ENCODE data around the gene CLN6. TPM values are rescaled to one million over a fixed set of nuclear protein-coding genes. Genes with fewer than 3 reads are reported as not detected.

CLN6 gene
- total and polyA plus RNA-seq, 2 experiments from 2014 or later: 3.8 to 17.4 TPM

DNA sequence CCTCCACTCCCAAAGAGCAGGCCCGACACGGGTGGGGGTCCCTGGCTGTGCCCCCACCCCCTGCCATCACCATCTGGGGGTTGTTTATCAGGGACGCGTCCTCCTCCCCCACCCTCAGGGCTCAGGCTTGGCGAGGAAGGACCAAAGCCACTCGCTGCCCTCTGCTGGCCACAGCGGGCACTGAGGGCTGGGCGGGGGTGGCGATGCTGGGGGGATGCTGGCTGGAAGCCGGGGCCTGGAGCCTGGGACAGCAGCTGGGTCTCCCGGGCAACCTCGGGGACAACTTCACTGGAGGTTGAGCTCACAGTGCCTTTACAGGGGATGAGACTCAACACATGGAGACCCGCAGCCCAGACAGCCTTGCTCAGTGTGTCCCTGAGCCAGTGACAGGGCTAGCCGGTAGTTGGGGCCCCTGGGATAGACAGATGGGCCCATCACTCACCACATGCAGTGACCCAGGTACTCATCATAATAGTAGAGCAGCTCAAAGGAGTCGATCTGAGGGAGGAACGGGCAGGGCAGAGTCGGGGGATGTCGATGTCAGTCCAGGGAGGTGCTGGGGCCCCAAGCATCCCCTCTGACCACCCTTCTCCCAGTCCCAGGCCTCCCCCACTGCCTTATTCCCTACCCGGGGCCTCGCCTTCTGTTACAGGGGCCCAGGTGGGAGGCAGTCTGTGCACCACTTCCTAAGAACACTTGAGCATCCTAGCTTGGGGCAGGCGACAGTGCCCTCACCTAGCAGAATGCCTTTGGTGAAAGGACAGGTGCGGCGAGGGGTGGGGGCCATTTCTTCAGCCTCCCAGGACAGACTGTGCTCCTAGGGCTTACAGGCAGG is 18.5 kb downstream of the CLN6 start:
- DNase-seq: peak; percentile 73
- H3K36me3 ChIP-seq (ENCODE audit: low read depth): no peaks in the 10 kb centered on the region
- WGBS, 2 experiments (ENCODE audit: low coverage in 1 of 2, low lambda C conversion rate in 2 of 2, missing lambda C conversion rate in 2 of 2): 41 to 45% methylated on average over 18 to 21 of the region's 23 CpGs
- H3K4me2 ChIP-seq (ENCODE audit: unreplicated experiment): no peak overlapping the region
- H3K9me2 ChIP-seq (ENCODE audit: insufficient read depth): no peaks in the 10 kb centered on the region
- no peak for TF ChIP-seq EZH2phosphoT487 (IDR thresholded peaks at IDR 0.05; ENCODE audit: insufficient read depth, low read depth)
- TF ChIP-seq EZH2 (IDR thresholded peaks at IDR 0.05; ENCODE audit: insufficient read depth, poor library complexity, severe bottlenecking): no peak
- no peaks in the 10 kb centered on the region for H3K9me3 ChIP-seq (ENCODE audit: low read depth)
- H3K4me1 ChIP-seq (ENCODE audit: insufficient read depth): no peaks in the 10 kb centered on the region
- H2AFZ ChIP-seq: no peak overlapping the region
- no peaks in the 10 kb centered on the region for H4K20me1 ChIP-seq (ENCODE audit: insufficient read depth)
- no peaks in the 10 kb centered on the region for H3K27me3 ChIP-seq (replicated peaks; ENCODE audit: insufficient read depth)
- H3K27ac ChIP-seq: no peak overlapping the region
- no peaks in the 10 kb centered on the region for H3F3A ChIP-seq (ENCODE audit: insufficient read depth)
- no peak overlapping the region for H3K4me3 ChIP-seq
- no peak overlapping the region for H3K9ac ChIP-seq
- 0 out of 2 replicates have a peak, but pooled peaks cover 6% of the 10 kb centered on the region for H3K79me2 ChIP-seq (ENCODE audit: insufficient read depth)
- in situ Hi-C loops (cut with MboI): no loop called here

DNA sequence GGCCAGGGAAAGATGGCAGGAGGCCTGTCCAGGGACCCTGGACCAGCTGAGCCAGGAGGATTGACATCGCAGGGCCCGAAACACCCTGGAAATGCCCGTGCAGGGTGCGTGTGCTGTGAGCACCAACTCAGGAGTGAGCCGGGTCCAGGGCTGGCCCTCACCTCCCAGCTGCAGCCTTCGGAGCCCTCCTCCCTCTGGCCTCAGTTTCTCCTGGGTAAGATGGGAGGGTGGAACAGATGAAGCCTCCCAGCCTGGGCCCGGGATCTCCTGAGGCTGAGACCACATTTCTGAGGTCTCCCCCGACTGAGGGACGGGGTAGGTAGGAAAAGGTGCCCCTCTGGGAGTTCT is 19.1 kb downstream of the CLN6 start:
- Histone ChIP-seq H4K20me1 (ENCODE audit: insufficient read depth) (no peaks in the 10 kb centered on the region), H3K9me3 (ENCODE audit: low read depth) (no peaks in the 10 kb centered on the region), H3K4me1 (ENCODE audit: insufficient read depth) (no peaks in the 10 kb centered on the region), H3K79me2 (ENCODE audit: insufficient read depth) (no peaks in the 10 kb centered on the region), H3K27me3 (replicated peaks; ENCODE audit: insufficient read depth) (no peaks in the 10 kb centered on the region), H3K4me2 (ENCODE audit: unreplicated experiment) (no peak overlapping the region), H3K36me3 (ENCODE audit: low read depth) (no peaks in the 10 kb centered on the region), H3F3A (ENCODE audit: insufficient read depth) (no peaks in the 10 kb centered on the region), H3K27ac (no peak overlapping the region), H3K9me2 (ENCODE audit: insufficient read depth) (no peaks in the 10 kb centered on the region), H3K4me3 (no peak overlapping the region), H3K9ac (no peak overlapping the region), H2AFZ (no peak overlapping the region)
- no peak for DNase-seq
- 86 to 87% methylated on average over 9 of the region's 9 CpGs for WGBS, 2 experiments (ENCODE audit: low coverage in 1 of 2, low lambda C conversion rate in 2 of 2, missing lambda C conversion rate in 2 of 2)
- TF ChIP-seq EZH2 (IDR thresholded peaks at IDR 0.05; ENCODE audit: insufficient read depth, poor library complexity, severe bottlenecking) (no peak), EZH2phosphoT487 (IDR thresholded peaks at IDR 0.05; ENCODE audit: insufficient read depth, low read depth) (no peak)
- in situ Hi-C loops (cut with MboI): no loop called here

DNA sequence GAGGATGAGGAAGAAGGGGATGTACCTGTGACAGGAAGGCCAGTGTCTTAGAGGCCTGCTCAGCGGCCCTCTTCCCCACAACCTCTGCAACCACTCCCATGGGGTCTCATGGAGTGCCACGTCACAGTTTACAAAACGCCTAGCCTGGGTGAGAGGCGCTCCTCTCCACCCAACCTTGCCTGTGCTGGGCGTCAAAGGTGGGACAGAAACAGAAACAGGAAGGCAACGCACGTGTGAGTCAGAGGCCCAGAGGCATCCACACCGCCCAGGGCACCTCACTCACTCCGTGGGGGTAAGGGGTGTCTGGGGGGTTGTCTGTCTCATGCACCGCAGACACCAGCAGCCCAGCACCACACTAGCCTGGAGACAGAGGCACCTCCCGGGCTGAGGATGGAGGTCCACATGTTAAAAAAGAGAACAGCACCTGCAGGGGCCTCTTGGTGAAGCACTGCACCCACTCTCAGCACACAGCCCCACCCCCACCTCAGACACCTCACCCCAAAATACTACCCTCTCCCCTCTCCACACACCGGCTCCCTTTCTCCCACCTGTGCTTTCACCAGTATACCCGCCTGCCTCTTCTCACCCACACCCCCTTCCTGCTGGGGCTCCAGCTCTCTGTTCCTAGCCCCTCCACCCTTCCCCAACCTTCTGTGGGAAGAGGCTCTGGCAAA is 19.7 kb downstream of the CLN6 start:
- Histone ChIP-seq H2AFZ (no peak overlapping the region), H3F3A (ENCODE audit: insufficient read depth) (no peaks in the 10 kb centered on the region), H3K9me2 (ENCODE audit: insufficient read depth) (no peaks in the 10 kb centered on the region), H3K4me2 (ENCODE audit: unreplicated experiment) (no peak overlapping the region), H3K9me3 (ENCODE audit: low read depth) (no peaks in the 10 kb centered on the region), H3K27me3 (replicated peaks; ENCODE audit: insufficient read depth) (no peaks in the 10 kb centered on the region), H3K27ac (no peak overlapping the region), H4K20me1 (ENCODE audit: insufficient read depth) (no peaks in the 10 kb centered on the region), H3K79me2 (ENCODE audit: insufficient read depth) (no peaks in the 10 kb centered on the region), H3K4me3 (no peak overlapping the region), H3K4me1 (ENCODE audit: insufficient read depth) (0 out of 2 replicates have a peak, but pooled peaks cover 3% of the 10 kb centered on the region), H3K36me3 (ENCODE audit: low read depth) (no peaks in the 10 kb centered on the region), H3K9ac (no peak overlapping the region)
- in situ Hi-C loops (cut with MboI): no loop called here
- 89 to 96% methylated on average over 12 to 13 of the region's 13 CpGs for WGBS, 2 experiments (ENCODE audit: low coverage in 1 of 2, low lambda C conversion rate in 2 of 2, missing lambda C conversion rate in 2 of 2)
- no peak for DNase-seq
- TF ChIP-seq EZH2 (IDR thresholded peaks at IDR 0.05; ENCODE audit: insufficient read depth, poor library complexity, severe bottlenecking) (no peak), EZH2phosphoT487 (IDR thresholded peaks at IDR 0.05; ENCODE audit: insufficient read depth, low read depth) (no peak)

DNA sequence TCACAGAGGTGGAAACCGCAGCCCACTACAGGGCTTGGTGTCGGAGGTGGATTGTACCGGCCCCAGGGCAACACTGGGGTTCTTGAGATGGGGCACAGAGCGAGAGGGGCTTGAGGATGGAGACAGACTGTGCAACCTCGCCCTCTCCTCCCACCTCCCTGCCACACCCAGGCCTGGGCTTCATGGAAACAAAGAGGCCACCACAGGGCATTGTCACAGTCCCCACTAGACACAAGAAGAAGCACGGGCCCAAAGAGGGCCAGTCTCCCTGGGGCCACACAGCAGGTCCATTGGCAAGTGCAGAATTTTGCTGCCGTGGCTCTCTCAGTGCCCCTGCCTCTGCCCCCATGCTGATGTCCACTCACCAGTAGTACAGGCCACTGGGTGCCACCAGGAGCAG is 20.3 kb downstream of the CLN6 start:
- Histone ChIP-seq H3K9me3 (ENCODE audit: low read depth) (no peaks in the 10 kb centered on the region), H3K36me3 (ENCODE audit: low read depth) (no peaks in the 10 kb centered on the region), H3F3A (ENCODE audit: insufficient read depth) (no peaks in the 10 kb centered on the region), H3K9ac (no peak overlapping the region), H3K4me3 (no peak overlapping the region), H2AFZ (no peak overlapping the region), H3K9me2 (ENCODE audit: insufficient read depth) (no peaks in the 10 kb centered on the region), H3K79me2 (ENCODE audit: insufficient read depth) (no peaks in the 10 kb centered on the region), H4K20me1 (ENCODE audit: insufficient read depth) (no peaks in the 10 kb centered on the region), H3K27ac (no peak overlapping the region), H3K4me1 (ENCODE audit: insufficient read depth) (0 out of 2 replicates have a peak, but pooled peaks cover 4% of the 10 kb centered on the region), H3K4me2 (ENCODE audit: unreplicated experiment) (no peak overlapping the region), H3K27me3 (replicated peaks; ENCODE audit: insufficient read depth) (no peaks in the 10 kb centered on the region)
- no peak for TF ChIP-seq EZH2phosphoT487 (IDR thresholded peaks at IDR 0.05; ENCODE audit: insufficient read depth, low read depth)
- no peak for TF ChIP-seq EZH2 (IDR thresholded peaks at IDR 0.05; ENCODE audit: insufficient read depth, poor library complexity, severe bottlenecking)
- in situ Hi-C loops (cut with MboI): no loop called here
- DNase-seq: no peak
- 81 to 85% methylated on average over 7 of the region's 7 CpGs for WGBS, 2 experiments (ENCODE audit: low coverage in 1 of 2, low lambda C conversion rate in 2 of 2, missing lambda C conversion rate in 2 of 2)

Measured in GM23248 (cell line).